Left ventricle myocardium inferior (tissue), 1 donor: ENCODE measurements around the gene FANCE. TPM values are rescaled to one million over a fixed set of nuclear protein-coding genes. Genes with fewer than 3 reads are reported as not detected.

ENCODE experiments used
- DNase-seq: peaks from one replicate; pipeline ENCODE4 v3.0.0-alpha.2; 2020
- H3K27ac ChIP-seq: fragments of 200-600 bp; replicated peaks from 2 replicates; pipeline ENCODE4 v1.8.0; 2021
- H3K27me3 ChIP-seq: fragments of 200-600 bp; 2 replicates; pipeline ENCODE4 v1.8.0; 2021; ENCODE audit warnings: low read depth
- H3K36me3 ChIP-seq: fragments of 200-600 bp; 2 replicates; pipeline ENCODE4 v1.8.0; 2021
- H3K4me1 ChIP-seq: fragments of 200-600 bp; 2 replicates; pipeline ENCODE4 v1.8.0; 2021
- H3K4me3 ChIP-seq: fragments of 200-600 bp; 2 replicates; pipeline ENCODE4 v1.8.0; 2021; ENCODE audit warnings: mild to moderate bottlenecking, moderate library complexity
- H3K9me3 ChIP-seq: fragments of 200-600 bp; replicated peaks from 2 replicates; pipeline ENCODE4 v1.8.0; 2021
- intact Hi-C: fragments of 100-400 bp; cut with micrococcal nuclease; formaldehyde crosslinking; loops from one replicate; pipeline ENCODE4 v1.11.0; 2022
- total RNA-seq: library from RNA; stranded (reverse); fragmentation: NEBNext Ultra II Directional; extraction: Animal tissue kit (Norgen Biotek cat#: 25700); gene quantifications from one replicate; pipeline ENCODE4 v1.2.1, GENCODE V29; 2021
- TF ChIP-seq, protein P1 (sequence below): fragments of 200-600 bp; IDR thresholded peaks from 2 replicates; pipeline ENCODE4 v1.8.0; 2021; ENCODE audit warnings: antibody characterized with exemption, mild to moderate bottlenecking, borderline replicate concordance
- donor health status: DM: no; HTN: yes; CAD: no; lungs with severe emphysema.

FANCE gene
- total RNA-seq, 1 donor from 2014 or later = 3.7 TPM

- Histone ChIP-seq H3K4me1 (peaks cover 24% of the 10 kb centered on the region), H3K27ac (no peak overlapping the region), H3K9me3 (no peaks in the 10 kb centered on the region), H3K27me3 (no peaks in the 10 kb centered on the region), H3K4me3 (no peak overlapping the region), H3K36me3 (peaks cover 28% of the 10 kb centered on the region)
- TF ChIP-seq, protein P1, sequence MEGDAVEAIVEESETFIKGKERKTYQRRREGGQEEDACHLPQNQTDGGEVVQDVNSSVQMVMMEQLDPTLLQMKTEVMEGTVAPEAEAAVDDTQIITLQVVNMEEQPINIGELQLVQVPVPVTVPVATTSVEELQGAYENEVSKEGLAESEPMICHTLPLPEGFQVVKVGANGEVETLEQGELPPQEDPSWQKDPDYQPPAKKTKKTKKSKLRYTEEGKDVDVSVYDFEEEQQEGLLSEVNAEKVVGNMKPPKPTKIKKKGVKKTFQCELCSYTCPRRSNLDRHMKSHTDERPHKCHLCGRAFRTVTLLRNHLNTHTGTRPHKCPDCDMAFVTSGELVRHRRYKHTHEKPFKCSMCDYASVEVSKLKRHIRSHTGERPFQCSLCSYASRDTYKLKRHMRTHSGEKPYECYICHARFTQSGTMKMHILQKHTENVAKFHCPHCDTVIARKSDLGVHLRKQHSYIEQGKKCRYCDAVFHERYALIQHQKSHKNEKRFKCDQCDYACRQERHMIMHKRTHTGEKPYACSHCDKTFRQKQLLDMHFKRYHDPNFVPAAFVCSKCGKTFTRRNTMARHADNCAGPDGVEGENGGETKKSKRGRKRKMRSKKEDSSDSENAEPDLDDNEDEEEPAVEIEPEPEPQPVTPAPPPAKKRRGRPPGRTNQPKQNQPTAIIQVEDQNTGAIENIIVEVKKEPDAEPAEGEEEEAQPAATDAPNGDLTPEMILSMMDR = no peak
- DNase-seq = no peak
- intact Hi-C loops = no loop called here
Observed at GRCh38 chr6:35457907-35458306, 5.8 kb downstream of the FANCE start.

DNA sequence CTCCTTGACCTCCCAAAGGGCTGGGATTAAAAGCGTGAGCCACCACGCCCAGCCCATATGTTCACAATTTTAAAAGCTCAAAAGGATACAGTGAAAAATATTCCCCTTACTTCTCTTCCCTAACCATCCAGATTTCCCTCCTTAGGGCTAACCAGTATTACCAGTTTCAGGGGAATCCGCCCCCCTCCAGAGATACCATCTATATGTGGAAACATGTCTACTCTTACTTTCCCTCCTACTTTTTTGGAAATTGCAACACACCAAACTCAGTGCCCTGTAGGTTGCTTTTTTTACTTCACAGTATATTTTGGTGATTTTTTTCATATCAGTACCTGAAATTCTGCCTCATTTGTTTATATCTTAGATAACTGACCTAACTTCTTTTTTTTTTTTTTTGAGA is 9.1 kb downstream of the FANCE start:
- Histone ChIP-seq H3K27me3 (no peaks in the 10 kb centered on the region), H3K9me3 (no peaks in the 10 kb centered on the region), H3K4me3 (no peak overlapping the region), H3K27ac (no peak overlapping the region), H3K36me3 (peaks cover 23% of the 10 kb centered on the region), H3K4me1 (no peaks in the 10 kb centered on the region)
- intact Hi-C loops = no loop called here
- DNase-seq = no peak
- TF ChIP-seq, protein P1 = no peak

- Histone ChIP-seq H3K9me3 (no peaks in the 10 kb centered on the region), H3K4me3 (no peak overlapping the region), H3K27ac (no peak overlapping the region), H3K27me3 (no peaks in the 10 kb centered on the region), H3K4me1 (peaks cover 7% of the 10 kb centered on the region), H3K36me3 (peaks cover 21% of the 10 kb centered on the region)
- intact Hi-C loops = no loop called here
- no peak for DNase-seq
- TF ChIP-seq, protein P1 = no peak
Observed at GRCh38 chr6:35463292-35463691, 11.2 kb downstream of the FANCE start.

DNA sequence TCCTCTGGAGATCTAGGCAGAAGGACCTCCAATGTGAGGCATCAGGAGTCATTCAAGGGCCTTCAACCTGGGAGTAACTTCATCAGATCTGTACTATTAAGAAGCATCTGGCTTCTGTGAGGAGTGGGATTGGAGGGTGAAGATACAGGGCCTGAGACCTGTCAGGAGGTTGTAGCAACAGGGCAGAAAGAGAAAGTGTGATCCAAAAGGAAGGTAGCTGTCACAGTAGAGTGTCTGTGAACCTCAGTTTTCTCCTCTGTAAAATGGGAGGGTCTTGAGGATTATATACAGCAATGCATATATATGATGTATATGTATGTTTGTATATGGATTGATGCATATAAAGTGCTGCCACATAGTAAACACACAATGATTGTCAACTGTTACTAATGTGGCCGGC is 13.5 kb downstream of the FANCE start:
- intact Hi-C loops = no loop called here
- no peaks in the 10 kb centered on the region for H3K27me3 ChIP-seq
- no peak for DNase-seq
- H3K4me3 ChIP-seq = no peak overlapping the region
- H3K36me3 ChIP-seq = peaks cover 24% of the 10 kb centered on the region
- peaks cover 30% of the 10 kb centered on the region for H3K4me1 ChIP-seq
- TF ChIP-seq, protein P1 = no peak
- H3K27ac ChIP-seq = no peak overlapping the region
- no peaks in the 10 kb centered on the region for H3K9me3 ChIP-seq

DNA sequence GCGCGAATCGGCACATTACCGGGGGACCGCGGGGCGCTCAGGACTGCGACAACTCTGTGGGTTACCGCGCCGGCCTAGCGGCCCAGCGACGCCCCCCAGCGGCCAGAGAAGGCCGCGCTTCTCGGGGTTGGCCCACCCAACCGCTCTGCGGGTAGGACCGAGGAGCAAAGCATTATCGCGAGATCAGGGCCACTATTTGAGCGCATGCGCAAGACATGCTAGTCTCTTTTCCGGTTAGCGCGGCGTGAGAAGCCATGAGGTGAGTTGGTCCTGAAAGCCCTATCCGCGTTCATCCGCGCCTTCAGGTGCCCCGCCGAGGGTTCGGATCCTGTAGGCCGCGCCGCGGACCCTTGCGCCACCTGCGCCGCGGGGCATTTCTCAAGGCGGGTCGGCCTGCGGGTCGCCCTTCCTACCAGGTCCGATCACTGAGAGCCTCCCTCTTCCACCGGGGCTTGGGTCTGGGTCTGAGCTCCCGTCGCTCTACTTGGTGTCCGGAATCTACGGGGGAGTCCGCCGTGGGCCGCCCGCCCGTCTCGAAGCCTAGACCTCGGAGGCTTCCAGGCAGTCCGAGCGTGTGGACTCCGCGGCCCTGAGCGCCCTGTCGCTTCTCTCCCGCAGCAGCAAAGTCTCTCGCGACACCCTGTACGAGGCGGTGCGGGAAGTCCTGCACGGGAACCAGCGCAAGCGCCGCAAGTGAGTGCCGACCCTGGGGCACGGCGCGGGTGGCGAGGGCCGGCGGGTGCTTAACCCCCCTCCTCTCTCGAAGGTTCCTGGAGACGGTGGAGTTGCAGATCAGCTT is 16.2 kb downstream of the FANCE start, which contains the start of gene RPL10A:
RPL10A (plus strand) TSS at position 221 of the 799 bp plus-strand sequence; CDS start at position 255, 34 bp downstream.
- TF ChIP-seq, protein P1 = peak; percentile 95
- peak within 1 kb of the TSS; percentile 85 for H3K27ac ChIP-seq
- H3K36me3 ChIP-seq = peaks cover 35% of the 10 kb centered on the region
- H3K9me3 ChIP-seq = no peaks in the 10 kb centered on the region
- no peaks in the 10 kb centered on the region for H3K27me3 ChIP-seq
- intact Hi-C loops = no loop called here
- H3K4me1 ChIP-seq = peaks cover 56% of the 10 kb centered on the region
- H3K4me3 ChIP-seq = peak within 1 kb of the TSS; percentile 78
- DNase-seq = peak; percentile 93
